ACHN (cell line): ENCODE data around the gene NOS1AP.
"Not testable (repeated sequence)": the region's sequence is repeated elsewhere in the genome, so short reads cannot be mapped to it uniquely, and the experiment has no call there.

Source experiments
- DNase-seq: peaks from one replicate; pipeline ENCODE4 v3.0.0-alpha.2; 2015
- in situ Hi-C: cut with HindIII; loops from 2 replicates; pipeline ENCODE4 v1.10.0; 2017; ENCODE audit warnings: low sequenced_read_pairs, low pct_ligation_motif_present, low pct_unique_long_range_greater_than_20kb

The NOS1AP gene

DNA sequence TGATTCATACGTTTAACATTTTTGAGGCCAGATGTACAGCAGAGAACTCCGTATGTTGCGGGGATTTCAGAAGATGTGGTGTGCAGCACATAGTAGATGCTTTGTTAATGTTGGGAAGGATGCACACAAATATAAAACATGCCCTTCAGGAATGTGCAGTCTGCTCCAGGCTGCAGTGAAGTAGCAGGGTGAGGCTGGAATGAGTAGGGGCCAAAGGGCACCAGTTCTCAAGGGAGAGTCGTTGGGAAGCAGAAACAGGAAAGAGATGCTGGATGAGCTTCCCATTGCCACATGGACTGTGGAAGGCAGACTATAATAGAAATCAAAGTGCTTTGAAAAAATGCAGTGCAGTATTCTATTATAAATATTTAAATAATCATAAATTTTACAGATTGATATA lies 126.9 kb downstream of the NOS1AP start:
- in situ Hi-C loops = no loop called here
- DNase-seq = no peak

GRCh38 chr1:162197041-162197531 lies 127.6 kb downstream of the NOS1AP start:
- no peak for DNase-seq
- in situ Hi-C loops = no loop called here

GRCh38 chr1:162197615-162198421 lies 128.3 kb downstream of the NOS1AP start:
- no peak for DNase-seq
- in situ Hi-C loops = no loop called here

DNA sequence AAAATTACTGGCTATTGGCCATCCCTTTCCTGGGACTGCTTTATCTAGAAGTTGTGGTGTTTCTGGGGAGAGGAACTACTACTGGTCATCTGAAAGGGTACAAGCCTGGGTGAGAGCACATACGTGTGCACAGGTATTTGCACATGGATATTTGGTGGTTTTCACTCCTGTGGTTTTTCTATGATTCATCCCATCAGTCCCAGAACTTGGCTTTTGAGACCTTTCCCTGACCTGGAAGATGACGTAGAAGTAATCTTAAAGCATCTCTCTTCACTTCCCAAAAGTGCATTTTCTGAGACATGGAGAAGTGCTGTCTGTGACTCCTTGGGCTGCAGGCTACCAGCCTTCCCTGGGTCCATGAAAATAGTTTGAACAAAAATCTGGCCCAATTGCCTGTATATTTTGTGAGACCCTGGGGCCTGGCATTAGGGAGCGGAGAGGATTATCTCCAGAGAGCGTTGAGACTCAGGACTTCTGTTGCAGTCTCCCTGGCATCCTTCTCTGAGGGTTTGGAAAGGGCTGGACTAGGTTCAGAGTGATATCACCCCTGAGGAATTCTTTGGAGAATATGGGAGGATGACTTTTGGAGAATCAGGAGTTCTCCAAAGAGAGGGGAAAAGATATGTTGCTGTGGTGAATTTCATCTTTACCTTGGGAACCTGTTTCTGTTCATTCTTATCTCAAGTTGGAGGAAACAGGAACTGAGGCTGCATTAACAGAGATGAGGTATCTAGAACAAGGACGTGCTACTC lies 130.8 kb downstream of the NOS1AP start:
- in situ Hi-C loops = no loop called here
- DNase-seq = no peak

- in situ Hi-C loops, DNase-seq: not testable (repeated sequence)
These were observed 131.6 kb downstream of the NOS1AP start for GRCh38 chr1:162201062-162201461.

- in situ Hi-C loops = no loop called here
- no peak for DNase-seq
These were observed 134.8 kb downstream of the NOS1AP start for GRCh38 chr1:162204129-162204822.

- no peak for DNase-seq
- in situ Hi-C loops = no loop called here
These were observed 135.3 kb downstream of the NOS1AP start for GRCh38 chr1:162204823-162205155.

DNA sequence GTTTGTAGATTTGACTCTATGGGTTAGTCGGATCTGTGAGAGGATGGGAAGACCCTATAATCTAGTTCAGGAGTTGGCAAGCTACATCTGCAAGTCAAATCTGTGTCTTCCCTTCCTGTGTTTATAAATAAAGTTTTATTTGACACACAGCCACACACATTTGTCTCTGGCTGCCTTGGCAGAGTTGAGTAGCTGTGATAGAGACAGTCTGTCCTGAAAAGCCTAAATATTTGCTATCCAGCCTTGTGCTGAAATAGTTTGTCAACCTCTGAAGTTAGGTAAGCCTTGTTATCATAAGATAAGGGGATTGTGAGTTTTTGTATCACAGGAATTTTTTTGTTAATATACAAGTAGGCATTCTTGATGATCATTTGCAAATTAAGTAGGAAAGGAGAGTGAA lies 136.8 kb downstream of the NOS1AP start:
- no peak for DNase-seq
- in situ Hi-C loops = no loop called here

DNA sequence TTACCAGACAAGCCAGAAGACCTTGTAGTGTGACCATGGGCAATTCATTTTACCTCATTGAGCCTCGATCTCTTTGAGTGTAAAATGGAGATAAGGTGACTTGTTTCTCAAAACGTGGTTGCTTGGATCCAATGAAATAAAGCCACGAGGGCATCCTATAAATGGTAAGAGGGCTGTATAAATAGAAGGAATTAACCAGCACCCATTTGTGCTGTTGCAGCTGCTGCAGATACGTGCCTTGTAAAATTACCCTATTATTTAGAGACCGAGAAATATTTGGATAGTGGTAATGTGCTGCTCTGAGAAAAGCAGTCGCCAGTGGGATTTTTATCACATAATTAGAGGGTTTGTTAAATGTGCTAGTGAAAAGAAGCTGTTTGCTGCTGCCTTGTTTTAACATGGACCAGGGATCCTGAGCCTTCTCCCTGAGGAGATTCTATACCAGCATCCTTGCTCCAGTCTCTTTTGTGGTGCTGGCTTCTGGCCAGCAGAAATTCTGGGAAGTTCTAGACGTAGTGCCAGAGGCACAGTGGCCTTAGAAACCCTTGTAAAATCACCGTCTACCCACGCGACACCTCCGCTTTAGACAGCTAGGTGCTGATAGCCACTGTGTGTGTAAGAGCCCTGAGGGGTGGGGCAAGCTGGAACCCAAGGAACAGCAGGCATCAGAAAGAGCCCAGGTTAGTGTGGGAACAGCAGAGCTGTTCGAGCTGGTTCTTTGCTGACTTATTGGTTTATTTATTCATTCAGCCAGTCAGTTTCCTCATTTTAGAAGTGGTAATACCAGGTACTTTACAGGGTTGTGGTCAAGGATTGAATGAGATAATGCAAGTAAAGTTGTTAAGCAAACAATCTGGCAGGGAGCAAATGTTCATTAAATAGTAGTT lies 137.5 kb downstream of the NOS1AP start:
- DNase-seq = no peak
- in situ Hi-C loops = no loop called here

GRCh38 chr1:162207862-162208261 lies 138.4 kb downstream of the NOS1AP start:
- no peak for DNase-seq
- in situ Hi-C loops = no loop called here

GRCh38 chr1:162210196-162210595 lies 140.7 kb downstream of the NOS1AP start:
- in situ Hi-C loops = no loop called here
- DNase-seq = no peak

DNA sequence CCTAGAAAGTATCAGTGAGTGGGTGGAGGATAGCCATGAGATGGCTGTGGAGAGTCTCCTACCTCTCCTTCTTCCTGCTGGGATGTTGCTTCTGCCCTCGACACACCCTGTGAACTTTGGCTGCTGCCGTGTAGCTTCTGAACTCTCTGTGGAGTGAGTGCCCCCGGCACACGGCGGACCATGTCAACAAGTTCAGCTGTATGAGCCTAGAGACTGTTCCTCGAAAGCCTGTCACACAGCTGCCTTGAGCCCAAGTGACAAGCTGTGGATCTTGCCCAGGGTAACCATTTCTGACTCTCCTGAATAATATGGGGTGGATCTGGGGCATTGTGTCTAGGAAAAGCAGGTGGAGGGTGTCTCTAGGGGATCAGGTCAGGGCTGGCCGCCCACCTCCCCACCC lies 143.2 kb downstream of the NOS1AP start:
- in situ Hi-C loops = no loop called here
- no peak for DNase-seq

GRCh38 chr1:162213281-162213912 lies 143.9 kb downstream of the NOS1AP start:
- in situ Hi-C loops = no loop called here
- DNase-seq = no peak

DNA sequence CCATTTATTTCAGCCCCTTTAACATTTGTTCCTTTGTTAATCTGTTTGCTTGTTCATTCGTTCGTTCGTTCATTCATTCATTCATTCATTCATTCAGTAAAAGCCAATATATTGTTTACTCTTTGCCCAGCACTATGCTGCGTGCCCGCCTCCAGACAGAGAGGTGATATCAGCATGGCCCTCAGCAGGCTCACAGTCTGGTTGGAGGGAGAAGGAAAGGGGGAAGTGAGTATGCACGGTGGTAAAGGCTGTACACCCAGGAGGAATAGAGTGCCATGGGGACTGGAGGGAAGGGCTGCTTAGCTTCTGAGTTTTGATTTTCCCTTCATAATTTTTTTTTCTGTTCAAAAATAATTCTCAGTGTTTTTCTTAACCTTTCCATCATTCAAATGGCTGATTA lies 144.7 kb downstream of the NOS1AP start:
- DNase-seq = no peak
- in situ Hi-C loops = no loop called here

- DNase-seq = no peak
- in situ Hi-C loops = no loop called here
These were observed 146.4 kb downstream of the NOS1AP start for GRCh38 chr1:162215902-162216301.

DNA sequence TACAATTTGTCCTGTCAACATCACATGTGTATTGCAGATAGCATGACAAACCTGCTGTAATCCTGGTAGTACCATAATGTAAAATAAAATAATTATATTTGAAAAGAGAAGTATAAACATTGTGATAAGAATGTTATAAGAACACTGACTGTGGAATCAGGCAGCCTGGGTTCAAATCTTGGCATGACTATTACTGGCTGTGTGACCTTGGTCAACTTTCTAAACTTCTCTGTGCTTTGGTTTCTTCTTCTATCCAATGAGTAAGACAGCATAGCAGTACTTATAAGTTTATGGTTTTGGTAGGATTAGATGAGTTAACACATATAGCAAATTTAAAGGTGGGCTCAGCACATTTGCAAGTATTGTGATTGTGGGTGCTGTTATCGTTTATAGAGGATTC lies 147.1 kb downstream of the NOS1AP start:
- DNase-seq = no peak

DNA sequence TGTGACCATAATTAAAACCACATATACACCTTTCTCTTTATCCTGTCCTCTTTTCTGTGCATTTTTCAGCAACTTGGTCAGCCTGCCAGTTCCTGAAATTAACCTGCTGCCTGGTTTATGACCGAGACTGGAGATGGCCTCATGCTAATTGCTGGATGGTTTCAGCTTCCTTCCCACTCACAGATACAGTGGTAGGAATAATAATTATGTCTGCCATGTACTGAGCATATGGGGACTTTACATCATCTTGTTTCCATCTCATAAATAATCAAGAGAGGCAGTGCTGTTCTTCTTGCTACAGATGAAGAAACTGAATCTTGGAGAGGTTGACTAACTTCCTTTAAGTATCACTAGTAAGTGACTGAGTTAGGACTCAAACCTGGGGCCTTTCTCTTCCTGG lies 148.2 kb downstream of the NOS1AP start:
- in situ Hi-C loops = no loop called here
- no peak for DNase-seq

More for the DNA sequence above, 147.1 kb downstream of the NOS1AP start:
- in situ Hi-C loops = no loop called here

- no peak for DNase-seq
- in situ Hi-C loops = no loop called here
These were observed 149.1 kb downstream of the NOS1AP start for GRCh38 chr1:162218546-162218945.
